Stomach (tissue), 4 donors: ENCODE results near the gene DCLK2.

Experiments
- EP300 ChIP-seq: sonication (generic); formaldehyde crosslinking; IDR thresholded peaks from one replicate; pipeline ENCODE4 v1.6.1; 2017; ENCODE audit warnings: antibody characterized with exemption
- POLR2A ChIP-seq, 4 donors: fragments of 450-650 bp; IDR thresholded peaks; one replicate each; pipeline ENCODE4 v1.6.1; 2016; ENCODE audit warnings: antibody characterized with exemption in 4 of 4, control low read depth in 2 of 4, mild to moderate bottlenecking in 1 of 4, moderate library complexity in 1 of 4
- POLR2AphosphoS5 ChIP-seq, 3 donors: sonication (generic); formaldehyde crosslinking; IDR thresholded peaks; one replicate each; pipeline ENCODE4 v1.6.1; 2016; ENCODE audit warnings: antibody characterized with exemption in 3 of 3
- TF ChIP-seq, protein P1 (sequence below), 7 experiments: fragments of 450-650 bp in 4 of 7; fragments of 200-600 bp in 3 of 7; sonication (generic) in 3 of 7; IDR thresholded peaks; one replicate each; pipeline ENCODE4 v1.5.1; 2016 to 2019; ENCODE audit warnings: antibody characterized with exemption in 7 of 7, control low read depth in 2 of 7, mild to moderate bottlenecking in 1 of 7

- TF ChIP-seq POLR2A (IDR thresholded peaks at IDR 0.05): no peak
- TF ChIP-seq, protein P1, sequence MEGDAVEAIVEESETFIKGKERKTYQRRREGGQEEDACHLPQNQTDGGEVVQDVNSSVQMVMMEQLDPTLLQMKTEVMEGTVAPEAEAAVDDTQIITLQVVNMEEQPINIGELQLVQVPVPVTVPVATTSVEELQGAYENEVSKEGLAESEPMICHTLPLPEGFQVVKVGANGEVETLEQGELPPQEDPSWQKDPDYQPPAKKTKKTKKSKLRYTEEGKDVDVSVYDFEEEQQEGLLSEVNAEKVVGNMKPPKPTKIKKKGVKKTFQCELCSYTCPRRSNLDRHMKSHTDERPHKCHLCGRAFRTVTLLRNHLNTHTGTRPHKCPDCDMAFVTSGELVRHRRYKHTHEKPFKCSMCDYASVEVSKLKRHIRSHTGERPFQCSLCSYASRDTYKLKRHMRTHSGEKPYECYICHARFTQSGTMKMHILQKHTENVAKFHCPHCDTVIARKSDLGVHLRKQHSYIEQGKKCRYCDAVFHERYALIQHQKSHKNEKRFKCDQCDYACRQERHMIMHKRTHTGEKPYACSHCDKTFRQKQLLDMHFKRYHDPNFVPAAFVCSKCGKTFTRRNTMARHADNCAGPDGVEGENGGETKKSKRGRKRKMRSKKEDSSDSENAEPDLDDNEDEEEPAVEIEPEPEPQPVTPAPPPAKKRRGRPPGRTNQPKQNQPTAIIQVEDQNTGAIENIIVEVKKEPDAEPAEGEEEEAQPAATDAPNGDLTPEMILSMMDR (IDR thresholded peaks at IDR 0.05): no peak
- TF ChIP-seq POLR2AphosphoS5 (IDR thresholded peaks at IDR 0.05): no peak
- TF ChIP-seq EP300: no peak
Observed at GRCh38 chr4:150090836-150091235, 12.6 kb downstream of the DCLK2 start.
